ENCODE results near the gene AMH. TPM values are rescaled to one million over a fixed set of nuclear protein-coding genes. Genes with fewer than 3 reads are reported as not detected.
A peak's percentile ranks its signal among the peaks of the same experiment; 100 is the strongest.

AMH gene
- polyA plus RNA-seq, 2 of the 4 experiments (the other 2 are of a cell fraction), result 3.0 to 12.0 TPM

GRCh38 chr19:2237051-2237868 lies 11.9 kb upstream of the AMH start:
- FAIRE-seq (no peak), ATAC-seq (peak in 1 of 2 experiments; percentile 60; a peak in 3 of 6 replicates), DNase-seq (ENCODE audit: low read depth in 1 of 2, low spot score in 1 of 2) (no peak)
- Histone ChIP-seq H3K27ac (peak overlapping the region; percentile 97 to 99), H3K4me1 (peaks cover 41% of the 10 kb centered on the region), H3K4me3 (peak overlapping the region; percentile 98), H3K4me2 (peak overlapping the region; percentile 87), H3K9me3 (no peaks in the 10 kb centered on the region)
- TF ChIP-seq JUN (IDR thresholded peaks at IDR 0.05), result 0 out of 5 replicates have a peak, but pooled peaks of 1 of the 2 experiments have one; percentile 1
- TF ChIP-seq HOXB13 (CRISPR knock-in tag; IDR thresholded peaks at IDR 0.05; ENCODE audit: low read depth), result no peak
- no peak for TF ChIP-seq NPAS2 (CRISPR knock-in tag; IDR thresholded peaks at IDR 0.05; ENCODE audit: borderline replicate concordance)
- no peak for TF ChIP-seq FOSL2 (IDR thresholded peaks at IDR 0.05)
- no peak for TF ChIP-seq FOSL2 (CRISPR knock-in tag; IDR thresholded peaks at IDR 0.05)
- no peak for TF ChIP-seq MAFK (IDR thresholded peaks at IDR 0.05; ENCODE audit: partially characterized antibody)
- TF ChIP-seq CHD4 (IDR thresholded peaks at IDR 0.05; ENCODE audit: borderline replicate concordance), result no peak
- no peak for TF ChIP-seq JUNB (IDR thresholded peaks at IDR 0.05)
- TF ChIP-seq TFCP2L1 (CRISPR knock-in tag; IDR thresholded peaks at IDR 0.05), result no peak
- TF ChIP-seq BHLHE40 (IDR thresholded peaks at IDR 0.05; ENCODE audit: low read depth, low read length), result no peak
- no peak for TF ChIP-seq ZSCAN20 (CRISPR knock-in tag; IDR thresholded peaks at IDR 0.05)
- TF ChIP-seq HEYL (CRISPR knock-in tag; IDR thresholded peaks at IDR 0.05), result no peak
- 0 out of 2 replicates have a peak, but pooled peaks have one; percentile 9 for TF ChIP-seq KDM1A (IDR thresholded peaks at IDR 0.05; ENCODE audit: low read depth)
- TF ChIP-seq HOXA7 (CRISPR knock-in tag; IDR thresholded peaks at IDR 0.05), result no peak
- no peak for TF ChIP-seq RCOR1 (IDR thresholded peaks at IDR 0.05; ENCODE audit: low read depth, low read length)
- no peak for TF ChIP-seq HMGXB4 (CRISPR knock-in tag; IDR thresholded peaks at IDR 0.05; ENCODE audit: borderline replicate concordance)
- TF ChIP-seq PHF8 (IDR thresholded peaks at IDR 0.05; ENCODE audit: borderline replicate concordance, low read depth), result 0 out of 2 replicates have a peak, but pooled peaks have one; percentile 63
- TF ChIP-seq RAD21 (conservative IDR thresholded peaks at IDR 0.05 in 1 of 2, IDR thresholded peaks at IDR 0.05 in 1 of 2), result no peak
- TF ChIP-seq NR3C1 (IDR thresholded peaks at IDR 0.05), result no peak
- TF ChIP-seq CEBPB (IDR thresholded peaks at IDR 0.05), result no peak
- TF ChIP-seq, protein P1, sequence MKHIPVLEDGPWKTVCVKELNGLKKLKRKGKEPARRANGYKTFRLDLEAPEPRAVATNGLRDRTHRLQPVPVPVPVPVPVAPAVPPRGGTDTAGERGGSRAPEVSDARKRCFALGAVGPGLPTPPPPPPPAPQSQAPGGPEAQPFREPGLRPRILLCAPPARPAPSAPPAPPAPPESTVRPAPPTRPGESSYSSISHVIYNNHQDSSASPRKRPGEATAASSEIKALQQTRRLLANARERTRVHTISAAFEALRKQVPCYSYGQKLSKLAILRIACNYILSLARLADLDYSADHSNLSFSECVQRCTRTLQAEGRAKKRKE (CRISPR knock-in tag; IDR thresholded peaks at IDR 0.05; ENCODE audit: low read depth), result no peak
- TF ChIP-seq HDAC2 (IDR thresholded peaks at IDR 0.05), result no peak
- ChIA-PET CTCF (interaction anchor here (0.5 to 2.0 kb wide), 4 partner anchors 22 to 82 kb away, joined by 3 to 5 read pairs (median 3); no protein-coding TSS in a partner anchor), POLR2A (interaction anchor here (1.7 kb wide), 1 partner anchor 9 kb away, joined by 5 read pairs; no protein-coding TSS in a partner anchor)
- WGBS (ENCODE audit: missing lambda C conversion rate), result 21% methylated on average over 29 of the region's 43 CpGs

DNA sequence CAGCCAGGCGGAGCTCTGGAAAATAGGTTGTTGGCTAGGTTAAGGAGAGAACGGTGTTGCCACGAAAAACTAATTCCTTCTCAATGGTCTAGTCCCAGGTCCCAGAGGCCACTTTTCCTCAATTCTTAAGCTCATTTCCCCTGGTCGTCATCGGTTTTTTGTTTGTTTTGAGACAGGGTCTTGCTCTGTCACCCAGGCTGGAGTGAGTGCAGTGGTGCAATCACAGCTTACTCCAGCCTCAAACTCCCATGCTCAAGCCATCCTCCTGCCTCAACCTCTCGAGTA lies 11.3 kb upstream of the AMH start:
- ChIA-PET POLR2A (interaction anchor here (1.1 to 1.7 kb wide), 2 partner anchors 9 to 238 kb away, joined by 3 to 5 read pairs; partner anchors contain the start of gene GADD45B), CTCF (interaction anchor here (1.0 to 2.0 kb wide), 4 partner anchors 10 to 82 kb away, joined by 3 to 5 read pairs (median 3); no protein-coding TSS in a partner anchor)

More for the DNA sequence above, 11.3 kb upstream of the AMH start:
- FAIRE-seq (no peak), ATAC-seq (no peak), DNase-seq (ENCODE audit: low read depth in 1 of 2, low spot score in 1 of 2) (no peak)
- H3K4me1 ChIP-seq, result peaks cover 45% of the 10 kb centered on the region
- no peak for TF ChIP-seq EHMT2 (IDR thresholded peaks at IDR 0.05; ENCODE audit: low read depth)
- TF ChIP-seq, protein P1 (CRISPR knock-in tag; IDR thresholded peaks at IDR 0.05; ENCODE audit: low read depth), result no peak
- H3K27ac ChIP-seq, result peak overlapping the region; percentile 97 to 99
- no peaks in the 10 kb centered on the region for H3K9me3 ChIP-seq
- H3K4me3 ChIP-seq, result peak overlapping the region; percentile 98
- H3K4me2 ChIP-seq, result peak overlapping the region; percentile 87
- WGBS (ENCODE audit: missing lambda C conversion rate), result 66% methylated on average over 6 of the region's 6 CpGs

All from A549 (cell line).